Activated T-helper 9 cell treated with anti-CD3 and anti-CD28 coated beads, Interleukin-2, amount 50 U/mL, for 16 hours (primary cell): Measurements from ENCODE around the gene DPYD.
"Not testable (repeated sequence)": the region's sequence is repeated elsewhere in the genome, so short reads cannot be mapped to it uniquely, and the experiment has no call there.

Source experiments
- DNase-seq: peaks from one replicate; pipeline ENCODE4 v3.0.0-alpha.2; 2020; ENCODE audit warnings: low read depth

The DPYD gene

GRCh38 chr1:97364086-97364485, 556.7 kb downstream of the DPYD start:
- DNase-seq = no peak

GRCh38 chr1:97356309-97356708, 564.5 kb downstream of the DPYD start:
- DNase-seq = no peak

GRCh38 chr1:97352936-97353382, 567.9 kb downstream of the DPYD start:
- DNase-seq = no peak

GRCh38 chr1:97351846-97352245, 569.0 kb downstream of the DPYD start:
- no peak for DNase-seq

- DNase-seq = no peak
Measured at GRCh38 chr1:97350662-97351061, 570.2 kb downstream of the DPYD start.

- no peak for DNase-seq
Measured at GRCh38 chr1:97350241-97350640, 570.6 kb downstream of the DPYD start.

GRCh38 chr1:97349794-97350193, 571.0 kb downstream of the DPYD start:
- DNase-seq = not testable (repeated sequence)

- DNase-seq = no peak
Measured at GRCh38 chr1:97348599-97349265, 572.1 kb downstream of the DPYD start.

- DNase-seq = no peak
Measured at GRCh38 chr1:97340951-97341350, 579.9 kb downstream of the DPYD start.

- DNase-seq = no peak
Measured at GRCh38 chr1:97338347-97338746, 582.5 kb downstream of the DPYD start.

GRCh38 chr1:97337250-97338030, 583.4 kb downstream of the DPYD start:
- DNase-seq = no peak

GRCh38 chr1:97334454-97334853, 586.4 kb downstream of the DPYD start:
- no peak for DNase-seq

- no peak for DNase-seq
Measured at GRCh38 chr1:97332716-97333115, 588.1 kb downstream of the DPYD start.

GRCh38 chr1:97331165-97331564, 589.7 kb downstream of the DPYD start:
- no peak for DNase-seq

GRCh38 chr1:97314685-97315084, 606.1 kb downstream of the DPYD start:
- DNase-seq = no peak

GRCh38 chr1:97308131-97308530, 612.7 kb downstream of the DPYD start:
- DNase-seq = no peak

- no peak for DNase-seq
Measured at GRCh38 chr1:97307568-97307967, 613.3 kb downstream of the DPYD start.

GRCh38 chr1:97307151-97307550, 613.7 kb downstream of the DPYD start:
- no peak for DNase-seq

- no peak for DNase-seq
Measured at GRCh38 chr1:97306504-97306903, 614.3 kb downstream of the DPYD start.

GRCh38 chr1:97304366-97304765, 616.5 kb downstream of the DPYD start:
- no peak for DNase-seq

GRCh38 chr1:97298966-97299365, 621.9 kb downstream of the DPYD start:
- no peak for DNase-seq

- DNase-seq = no peak
Measured at GRCh38 chr1:97297611-97298010, 623.2 kb downstream of the DPYD start.

GRCh38 chr1:97281962-97282361, 638.9 kb downstream of the DPYD start:
- no peak for DNase-seq
